ENCODE results near the gene SMIM44.

Gene SMIM44

GRCh38 chr19:3477506-3477905 is 5.7 kb downstream of the SMIM44 start:
- no peak for DNase-seq (ENCODE audit: low read depth)

- no peak for DNase-seq (ENCODE audit: low read depth)
Observed at GRCh38 chr19:3476830-3477229, 6.4 kb downstream of the SMIM44 start.

DNA sequence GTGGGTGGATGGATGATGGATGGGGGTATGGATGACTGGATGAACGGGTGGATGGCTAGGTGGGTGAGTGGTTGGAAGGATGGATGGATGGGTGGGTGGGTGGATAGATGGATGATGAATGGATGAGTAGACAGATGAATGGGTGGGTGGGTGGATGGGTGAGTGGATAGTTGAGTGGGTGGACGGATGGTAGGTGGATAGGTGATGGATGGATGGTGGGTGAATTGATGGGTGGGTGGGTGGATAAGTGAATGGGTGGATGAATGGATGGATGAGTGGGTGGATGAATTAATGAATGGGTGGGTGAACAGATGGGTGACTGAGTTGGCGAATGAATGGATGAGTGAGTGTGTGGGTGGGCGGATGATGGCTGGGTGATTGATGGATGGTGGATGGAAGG is 7.8 kb downstream of the SMIM44 start:
- no peak for DNase-seq (ENCODE audit: low read depth)

DNA sequence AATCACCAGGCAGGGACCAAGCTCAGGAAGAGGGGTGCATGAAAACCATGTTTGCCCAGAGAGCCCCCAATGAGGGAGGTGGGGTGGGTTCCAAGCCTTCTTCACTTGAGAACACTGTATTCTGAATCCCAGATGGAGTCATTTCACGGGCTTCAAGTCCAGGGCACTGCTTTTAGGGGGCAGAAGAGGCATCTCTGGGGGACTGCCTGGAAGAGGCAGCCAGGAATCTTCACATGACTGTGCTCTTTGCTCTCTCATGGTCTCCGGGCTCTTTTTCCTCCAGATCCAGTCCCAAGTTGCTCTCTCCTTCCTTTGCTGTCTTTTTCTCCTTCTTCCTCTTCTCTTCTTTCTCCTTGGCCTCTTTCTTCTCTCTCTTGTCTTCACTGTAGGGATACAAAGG is 8.6 kb downstream of the SMIM44 start:
- DNase-seq (ENCODE audit: low read depth), result no peak

DNA sequence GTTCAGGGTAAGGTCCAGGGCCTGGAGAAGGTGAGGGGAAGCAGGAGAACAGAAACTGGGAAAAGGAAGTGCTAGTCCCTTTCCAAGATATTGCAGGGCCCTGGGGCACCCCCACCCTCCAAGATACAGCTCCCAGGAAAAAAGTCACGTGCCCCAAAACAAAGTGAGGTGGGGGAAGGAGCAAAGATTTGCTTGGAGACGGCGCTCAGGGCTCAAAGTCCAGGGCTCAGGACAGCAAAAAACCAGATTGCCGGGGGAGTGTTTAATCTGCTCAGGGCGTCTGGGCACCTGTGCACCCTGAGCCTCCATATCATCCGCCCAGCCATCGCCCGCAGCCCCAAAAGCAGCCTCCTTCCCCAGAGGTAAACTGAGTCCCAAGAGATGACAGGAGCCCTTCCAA is 9.2 kb downstream of the SMIM44 start:
- no peak for DNase-seq (ENCODE audit: low read depth)

- no peak for DNase-seq (ENCODE audit: low read depth)
Observed at GRCh38 chr19:3471954-3472655, 11.1 kb downstream of the SMIM44 start.

- no peak for DNase-seq (ENCODE audit: low read depth)
Observed at GRCh38 chr19:3470500-3471128, 12.6 kb downstream of the SMIM44 start.

DNA sequence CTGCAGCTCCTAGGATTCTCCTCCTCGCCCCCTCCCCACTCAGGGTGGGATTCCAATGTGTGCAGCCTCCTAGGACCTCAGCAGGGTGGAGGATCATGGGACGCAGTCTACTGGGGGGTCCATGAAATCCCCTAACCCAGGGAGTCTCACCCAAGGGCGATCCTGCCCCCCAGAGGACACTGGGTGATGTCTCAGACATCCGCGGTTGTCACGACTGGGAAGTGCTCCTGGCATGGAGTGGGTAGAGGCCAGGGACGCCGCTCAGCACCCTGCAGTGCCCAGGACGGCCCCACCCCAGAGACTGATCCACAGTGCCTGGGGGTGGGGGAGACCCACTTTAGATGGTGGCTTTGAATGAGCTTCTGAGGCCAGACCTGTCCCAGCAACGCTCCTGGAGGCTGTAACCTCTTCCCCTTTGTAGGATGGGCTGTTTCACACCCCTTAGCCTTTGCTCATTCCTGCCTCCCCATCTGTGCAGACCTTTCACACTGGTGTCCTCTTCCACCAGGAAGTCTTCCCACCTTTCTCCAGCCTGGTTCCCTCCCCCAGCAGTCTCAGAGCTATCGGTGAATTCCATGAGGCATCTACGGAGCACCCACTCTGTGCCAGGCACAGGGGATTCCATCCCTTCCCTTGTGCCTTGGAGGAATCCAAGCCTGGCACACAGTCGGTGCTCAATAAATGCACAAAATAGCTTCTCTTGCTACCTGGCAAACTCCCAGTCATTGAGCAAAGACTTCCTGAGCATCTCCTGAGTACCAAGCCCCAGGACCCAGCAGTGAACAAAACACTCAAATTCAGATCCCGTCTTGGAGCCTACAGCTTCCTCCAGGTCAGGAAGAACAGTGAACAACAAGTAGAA is 13.4 kb downstream of the SMIM44 start:
- DNase-seq (ENCODE audit: low read depth), result no peak

DNA sequence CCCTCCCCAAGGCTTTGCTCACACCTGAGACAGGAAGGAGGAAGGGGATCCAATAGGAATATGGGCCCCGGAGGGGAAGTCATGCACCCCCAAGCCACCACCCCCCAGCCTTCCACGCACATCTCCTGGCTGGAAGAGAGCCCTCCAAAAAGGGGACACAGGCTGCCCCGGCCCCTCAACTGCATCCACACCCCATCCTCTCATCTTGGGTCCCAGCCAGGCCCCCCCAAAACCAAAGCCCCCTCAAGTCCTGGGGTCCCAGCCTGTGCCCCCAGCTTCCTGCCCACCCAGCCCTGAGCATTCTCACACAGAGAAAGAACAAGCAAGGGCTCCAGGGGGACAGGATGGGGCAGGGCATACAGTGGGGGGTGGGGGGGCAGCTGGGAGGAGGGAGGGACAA is 15.0 kb downstream of the SMIM44 start:
- DNase-seq (ENCODE audit: low read depth), result no peak

DNA sequence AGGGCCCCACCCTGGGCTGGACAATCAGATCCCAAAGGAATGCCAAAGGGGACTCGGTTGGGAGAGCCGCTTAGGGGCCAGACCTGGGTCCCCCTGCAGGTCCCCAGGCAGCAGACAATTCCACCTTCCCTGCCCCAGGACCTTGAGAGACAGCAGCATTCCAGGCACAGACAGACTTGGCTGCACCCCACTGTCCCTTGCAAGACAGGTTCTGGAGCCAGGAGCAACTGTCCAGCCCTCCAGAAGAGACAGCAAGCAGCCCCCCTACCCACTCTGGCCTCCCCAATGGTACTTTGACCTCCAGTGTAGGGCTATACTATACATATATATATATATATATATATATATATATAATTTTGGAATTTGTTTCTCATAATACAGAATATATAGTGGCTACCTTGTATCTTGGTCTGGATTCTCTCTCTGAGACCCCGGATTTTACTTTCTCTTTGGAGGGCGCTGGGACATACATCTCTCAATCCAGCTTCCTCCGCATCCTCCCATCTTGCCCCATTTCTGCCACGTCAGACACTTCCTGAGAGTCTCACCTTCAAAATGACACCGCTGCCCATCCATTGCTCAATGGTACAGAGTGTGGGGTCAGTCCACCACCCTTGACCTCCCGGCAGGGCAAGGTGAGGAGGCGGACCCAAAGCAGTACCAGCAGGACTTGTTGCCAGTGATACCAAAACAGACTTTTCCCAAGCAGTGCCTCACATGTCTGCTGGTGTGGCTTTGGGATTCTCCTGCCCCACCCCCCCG is 15.6 kb downstream of the SMIM44 start:
- no peak for DNase-seq (ENCODE audit: low read depth)

- DNase-seq (ENCODE audit: low read depth), result no peak
Observed at GRCh38 chr19:3466635-3467034, 16.6 kb downstream of the SMIM44 start.

- no peak for DNase-seq (ENCODE audit: low read depth)
Observed at GRCh38 chr19:3465552-3465951, 17.7 kb downstream of the SMIM44 start.

- no peak for DNase-seq (ENCODE audit: low read depth)
Observed at GRCh38 chr19:3464587-3465235, 18.5 kb downstream of the SMIM44 start.

DNA sequence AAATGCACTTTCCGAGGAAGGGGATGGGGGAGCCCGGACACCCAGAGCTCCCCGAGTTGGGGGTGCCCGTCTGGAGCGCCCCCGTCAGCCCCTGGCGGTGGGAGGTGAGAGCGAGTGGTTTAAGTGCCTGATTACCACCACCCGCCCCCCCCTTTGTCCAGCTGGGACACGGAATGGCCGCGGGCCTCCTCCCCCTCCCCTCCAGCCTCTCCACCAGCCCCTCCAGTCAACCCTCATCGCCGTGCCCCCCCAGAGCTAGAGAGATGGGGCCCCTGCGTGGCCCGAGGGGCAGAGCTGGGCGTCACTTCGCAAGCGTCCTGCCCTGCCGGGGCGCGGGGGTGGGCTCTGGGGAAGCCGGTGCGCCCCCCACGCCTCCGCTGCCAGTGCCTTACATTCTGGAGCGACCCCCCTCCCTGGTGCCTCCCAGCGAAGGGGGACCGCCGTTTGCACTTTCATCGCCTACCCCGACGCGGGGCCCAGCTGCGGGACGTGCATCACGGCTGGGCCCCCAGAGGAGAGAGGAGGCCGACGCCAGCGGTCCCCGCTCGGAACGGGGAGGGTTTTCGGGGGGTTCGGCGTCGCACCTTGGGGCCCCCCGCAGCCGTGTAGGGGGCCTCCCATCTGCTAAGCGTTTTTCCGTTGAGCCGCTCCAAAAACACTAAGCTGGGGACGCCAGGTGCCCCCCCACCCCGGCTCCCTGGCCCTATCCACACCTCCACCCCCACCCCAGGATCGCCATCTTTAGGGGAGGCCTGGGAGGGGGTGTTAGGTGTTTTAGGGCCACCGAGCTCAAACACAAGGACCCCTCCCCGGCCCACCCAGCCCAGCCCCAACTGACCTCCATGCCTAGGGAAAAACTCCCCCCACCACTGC is 19.3 kb downstream of the SMIM44 start:
- DNase-seq (ENCODE audit: low read depth), result no peak

DNA sequence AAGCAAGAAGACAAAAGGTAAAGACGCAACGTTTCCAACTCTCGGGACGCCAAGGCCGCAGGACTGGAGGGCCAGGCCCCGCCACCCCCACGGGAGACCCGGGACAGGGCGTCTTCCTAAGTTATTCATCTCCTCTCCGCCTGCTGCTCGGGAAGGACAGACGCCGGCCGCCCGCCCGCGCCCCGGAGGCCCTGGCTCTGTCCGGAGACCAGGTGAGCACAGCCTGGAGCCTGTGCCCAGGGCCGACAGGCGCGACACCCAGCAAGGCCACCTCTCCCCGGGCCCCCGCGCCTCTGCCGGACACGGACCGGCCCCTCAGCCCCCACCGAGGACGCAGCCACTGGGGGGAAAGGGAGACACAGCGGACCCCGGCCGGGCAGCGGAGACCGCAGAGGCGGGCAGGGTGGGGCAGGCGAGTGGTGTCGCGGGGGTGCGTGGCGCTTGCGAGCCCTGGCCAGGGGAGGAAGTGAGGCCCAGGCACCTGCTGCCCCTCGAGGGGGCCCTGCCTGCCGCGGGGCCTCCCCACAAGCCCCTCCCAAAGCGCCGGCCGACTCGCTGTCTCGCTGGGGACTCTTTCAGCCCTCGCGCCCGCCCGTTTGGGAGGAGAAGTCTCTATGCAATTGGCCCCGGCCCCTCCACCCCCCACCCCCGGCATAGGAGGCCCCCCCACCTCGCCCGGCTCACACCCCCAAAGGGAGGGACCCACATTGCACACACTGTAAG is 20.1 kb downstream of the SMIM44 start:
- DNase-seq (ENCODE audit: low read depth), result no peak

- DNase-seq (ENCODE audit: low read depth), result no peak
Observed at GRCh38 chr19:3459965-3460582, 23.2 kb downstream of the SMIM44 start.

GRCh38 chr19:3459089-3459881 is 24.0 kb downstream of the SMIM44 start:
- peak; percentile 46 for DNase-seq (ENCODE audit: low read depth)

DNA sequence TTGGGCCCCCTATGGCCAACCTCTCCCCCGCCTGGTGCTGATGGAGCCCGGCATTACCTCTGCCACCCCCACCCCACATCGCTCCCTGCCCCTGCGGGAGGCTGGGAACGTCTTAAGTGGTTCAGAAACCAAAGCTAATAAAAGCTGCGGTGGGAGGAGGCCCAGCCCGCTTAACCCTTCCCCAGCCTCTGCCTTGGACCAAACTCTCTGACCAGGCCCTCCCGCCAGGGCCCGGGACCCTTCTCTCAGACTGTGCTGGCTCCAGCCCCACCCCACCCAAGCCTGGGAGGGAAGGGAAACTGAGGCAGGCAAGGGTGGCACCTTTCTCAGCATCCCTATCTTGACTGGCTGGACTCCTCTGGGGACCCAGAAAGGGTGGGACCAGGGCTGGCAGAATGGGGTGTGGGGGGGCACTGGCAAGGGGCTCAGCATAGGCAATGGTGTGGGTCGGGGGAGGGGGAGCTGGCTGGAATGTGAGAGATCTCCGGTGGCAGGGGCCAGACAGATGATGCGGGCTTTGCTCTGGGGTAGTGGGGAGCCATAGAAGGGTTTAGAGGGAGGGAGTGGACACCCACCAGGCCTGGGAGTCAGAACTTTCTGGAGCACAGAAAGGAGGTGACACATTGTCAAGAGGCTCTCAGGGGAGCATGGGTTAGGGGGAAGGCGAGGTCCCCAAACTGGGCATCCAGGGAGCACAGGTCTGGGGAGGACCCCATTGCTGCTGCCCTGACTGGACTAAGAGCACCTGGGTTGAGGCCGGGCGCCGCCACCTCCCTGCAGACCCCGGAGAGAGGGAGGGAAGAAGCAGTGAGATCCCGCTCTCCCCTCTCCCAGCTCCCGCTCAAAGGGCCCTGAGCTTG is 24.8 kb downstream of the SMIM44 start:
- DNase-seq (ENCODE audit: low read depth), result no peak
